HTERT RPE-1 (cell line): ENCODE results near the gene RDH11.

Source experiments
- in situ Hi-C: fragments of 300-500 bp; cut with MboI; formaldehyde crosslinking; loops from 4 replicates; pipeline ENCODE4 v1.14.3; 2020; ENCODE audit warnings: low sequenced_read_pairs

The RDH11 gene

DNA sequence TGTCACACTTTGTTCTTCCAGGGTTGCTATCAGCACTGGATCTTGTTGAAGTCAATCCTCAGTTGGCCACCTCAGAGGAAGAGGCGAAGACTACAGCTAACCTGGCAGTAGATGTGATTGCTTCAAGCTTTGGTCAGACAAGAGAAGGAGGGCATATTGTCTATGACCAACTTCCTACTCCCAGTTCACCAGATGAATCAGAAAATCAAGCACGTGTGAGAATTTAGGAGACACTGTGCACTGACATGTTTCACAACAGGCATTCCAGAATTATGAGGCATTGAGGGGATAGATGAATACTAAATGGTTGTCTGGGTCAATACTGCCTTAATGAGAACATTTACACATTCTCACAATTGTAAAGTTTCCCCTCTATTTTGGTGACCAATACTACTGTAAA is 44.9 kb downstream of the RDH11 start:
- in situ Hi-C loops = no loop called here

GRCh38 chr14:67650151-67650550 is 45.4 kb downstream of the RDH11 start:
- in situ Hi-C loops = no loop called here

DNA sequence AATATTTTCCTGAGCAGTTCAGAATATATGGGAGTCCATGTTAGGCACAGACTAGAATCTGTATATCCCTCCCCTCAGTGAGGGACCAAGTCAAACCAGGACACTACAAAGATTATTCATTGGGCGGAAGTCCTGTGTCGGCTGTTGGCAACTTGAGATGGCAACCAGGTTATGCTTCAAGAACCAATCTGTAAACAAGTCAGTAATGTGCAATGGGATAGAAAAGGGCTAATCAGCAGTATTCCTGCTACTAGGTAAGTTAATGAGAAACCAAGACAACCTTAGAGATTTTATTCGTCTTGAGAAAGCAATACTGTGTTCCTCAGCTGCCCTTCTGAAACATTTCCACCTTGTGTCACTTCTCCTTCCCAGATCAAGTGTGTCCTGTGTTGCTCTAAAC is 49.4 kb downstream of the RDH11 start:
- in situ Hi-C loops = no loop called here

DNA sequence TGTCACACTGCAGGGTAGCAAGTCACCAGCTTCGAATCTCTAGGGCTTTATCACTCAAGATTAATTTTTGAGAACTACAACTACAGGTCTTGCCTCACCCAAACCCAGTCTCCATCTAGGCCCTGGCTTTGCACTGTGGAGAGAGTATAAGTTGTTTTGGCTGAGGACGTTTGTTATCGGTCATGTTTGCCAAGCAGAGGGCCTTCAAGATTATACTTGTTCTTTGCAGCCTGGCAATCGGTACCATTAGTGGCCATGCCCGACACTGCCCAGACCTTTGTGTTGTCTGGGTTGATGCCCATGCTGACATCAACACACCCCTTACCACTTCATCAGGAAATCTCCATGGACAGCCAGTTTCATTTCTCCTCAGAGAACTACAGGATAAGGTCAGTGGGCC is 50.1 kb downstream of the RDH11 start:
- in situ Hi-C loops = no loop called here

DNA sequence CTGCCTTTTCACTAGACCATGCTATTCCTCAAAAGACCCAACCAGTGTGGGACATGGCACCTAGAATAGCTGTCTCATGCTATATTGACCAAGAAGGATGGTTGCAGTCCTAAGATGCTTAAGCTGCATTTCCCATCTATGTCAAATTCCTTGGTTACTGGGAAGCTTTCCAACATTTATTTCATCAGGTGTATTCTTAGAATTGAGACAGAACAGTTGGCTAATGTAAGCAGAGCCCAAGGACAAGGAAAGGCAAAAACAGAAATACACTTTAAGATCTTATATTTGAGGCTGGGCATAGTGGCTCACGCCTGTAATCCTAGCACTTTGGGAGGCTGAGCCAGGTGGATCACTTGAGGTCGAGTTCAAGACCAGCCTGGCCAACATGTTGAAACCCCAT is 51.1 kb downstream of the RDH11 start:
- in situ Hi-C loops = no loop called here

DNA sequence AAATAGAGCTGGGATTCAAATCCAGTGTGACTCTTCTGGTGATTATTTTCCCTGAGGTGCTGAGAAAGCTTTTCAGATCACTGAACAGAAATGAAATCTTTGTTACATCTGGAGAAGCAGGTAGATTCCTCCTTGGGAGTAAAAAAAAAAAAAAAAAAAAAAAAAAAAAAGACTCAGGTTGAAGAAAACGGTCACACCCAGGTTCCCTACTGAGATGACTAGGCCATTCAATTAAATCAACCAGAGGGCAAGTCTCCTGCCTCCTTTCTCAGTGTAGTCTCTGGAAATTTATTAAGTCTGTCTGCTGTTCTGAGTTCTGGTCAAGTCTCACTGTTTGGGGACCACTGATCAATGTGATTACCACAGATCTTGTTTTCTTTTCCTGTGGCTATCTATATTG is 51.9 kb downstream of the RDH11 start:
- in situ Hi-C loops = no loop called here

GRCh38 chr14:67641902-67642749 is 53.4 kb downstream of the RDH11 start:
- in situ Hi-C loops = no loop called here

GRCh38 chr14:67641480-67641879 is 54.1 kb downstream of the RDH11 start:
- in situ Hi-C loops = no loop called here

DNA sequence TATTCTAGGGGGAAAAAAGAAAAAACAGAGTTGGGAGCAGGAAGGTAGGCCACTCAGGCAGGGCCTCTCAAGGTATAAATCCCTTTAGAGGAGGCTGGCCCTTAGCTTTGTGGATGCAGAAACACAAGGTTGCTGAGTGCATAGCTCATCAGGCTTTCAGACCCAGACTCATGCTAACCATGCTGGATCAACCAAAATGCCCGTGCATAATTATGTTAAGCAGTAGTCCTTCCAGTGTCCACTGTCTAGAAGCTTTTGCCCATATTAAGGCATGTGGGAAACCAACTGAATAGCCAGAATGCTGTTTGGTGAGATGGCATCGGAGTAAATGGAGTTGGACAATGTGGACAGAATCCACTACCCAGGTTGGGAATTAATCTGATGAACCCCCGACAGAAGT is 56.9 kb downstream of the RDH11 start:
- in situ Hi-C loops = no loop called here

DNA sequence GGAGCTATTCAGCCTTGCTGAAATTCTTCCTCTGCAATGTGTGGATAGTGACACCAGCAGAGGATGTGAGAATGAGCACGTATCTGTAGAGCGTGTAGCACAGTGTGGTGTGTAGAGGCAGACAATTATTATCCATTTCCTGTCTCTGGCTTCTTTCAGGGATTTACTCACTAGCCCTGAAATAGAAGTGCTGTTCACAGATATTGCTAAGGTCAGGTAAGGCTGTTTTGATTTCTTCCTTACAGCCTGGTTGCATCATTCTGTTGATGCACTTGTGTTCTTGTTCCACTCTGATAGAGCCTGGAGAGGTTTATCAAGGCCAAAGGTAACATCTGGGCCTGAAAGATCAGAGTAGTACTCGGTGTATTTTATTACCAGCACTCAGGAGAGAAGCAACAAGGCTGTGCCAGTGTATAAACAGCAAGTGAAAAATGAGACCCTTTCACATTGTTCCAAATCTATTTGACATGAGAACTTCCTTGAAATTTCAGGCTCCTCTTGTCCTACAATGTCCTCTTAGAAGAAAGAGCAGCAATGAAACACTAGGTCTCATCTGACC is 59.1 kb downstream of the RDH11 start:
- in situ Hi-C loops = no loop called here

- in situ Hi-C loops = no loop called here
Observed at GRCh38 chr14:67633451-67634147, 62.0 kb downstream of the RDH11 start.

DNA sequence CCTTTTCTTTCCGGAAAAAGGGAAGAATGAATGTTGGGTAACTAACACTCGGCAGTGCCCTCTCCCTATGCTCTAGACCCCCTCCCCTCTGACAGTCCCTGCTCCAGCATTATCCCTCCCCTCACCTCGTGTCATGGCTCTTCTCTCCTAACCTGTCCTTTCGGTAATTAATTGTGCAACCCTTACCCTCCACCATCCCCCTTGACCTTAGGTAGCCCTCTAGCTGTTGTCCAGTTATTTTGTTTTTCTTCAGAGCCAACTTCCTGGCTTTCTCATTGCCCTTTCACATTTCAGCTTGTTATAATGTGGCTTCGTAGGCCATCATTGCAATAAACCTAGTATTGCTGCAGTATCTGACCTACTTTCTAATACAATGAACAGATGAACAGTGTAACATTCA is 64.6 kb downstream of the RDH11 start:
- in situ Hi-C loops = no loop called here

DNA sequence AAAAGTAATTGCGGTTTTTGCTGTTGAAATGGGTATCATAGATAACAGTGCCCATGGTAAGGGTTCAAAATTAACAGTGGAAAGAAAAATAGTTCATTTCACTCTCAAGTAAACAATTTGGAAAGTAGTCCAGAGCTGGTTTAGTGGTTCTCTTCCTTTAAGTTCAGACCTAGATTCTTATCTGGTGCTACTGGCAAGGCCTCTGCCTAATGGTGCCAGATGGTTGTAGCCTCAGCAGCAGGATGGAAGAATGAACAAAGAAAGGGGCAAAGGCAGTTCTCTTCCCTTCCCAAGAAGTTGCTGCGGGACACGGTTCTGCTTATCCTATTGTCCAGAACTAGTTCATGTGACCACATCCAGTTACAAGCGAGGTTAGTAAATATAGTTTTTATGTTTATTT is 65.4 kb downstream of the RDH11 start:
- in situ Hi-C loops = no loop called here

DNA sequence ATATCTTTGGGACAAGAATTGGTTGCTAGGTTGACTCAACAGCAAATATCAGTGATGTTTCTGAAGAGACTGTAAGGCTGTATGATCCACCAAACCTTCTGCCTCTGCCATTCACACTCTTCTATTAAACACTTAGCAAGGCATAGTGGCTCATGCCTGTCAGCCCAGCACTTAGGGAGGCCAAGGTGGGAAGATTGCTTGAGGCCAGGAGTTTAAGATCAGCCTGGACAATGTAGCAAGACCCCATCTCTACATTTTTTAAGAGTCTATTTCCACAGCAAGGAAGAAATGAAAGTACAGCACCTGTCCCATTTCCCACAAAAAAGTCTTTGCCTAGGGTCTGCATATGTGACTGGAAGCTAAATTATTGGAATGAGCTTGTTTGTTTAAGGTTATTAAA is 68.0 kb downstream of the RDH11 start:
- in situ Hi-C loops = no loop called here
